Liver (tissue), 9 donors: ENCODE data around the gene PLCXD3. TPM values are rescaled to one million over a fixed set of nuclear protein-coding genes. Genes with fewer than 3 reads are reported as not detected.

Source experiments
- DNase-seq: peaks from one replicate; pipeline ENCODE4 v3.0.0-alpha.2; 2017; ENCODE audit warnings: low spot score
- H3K27ac ChIP-seq, 2 donors: one replicate each; pipeline ENCODE4 v1.7.0; 2013; ENCODE audit warnings: inconsistent platforms in 2 of 2, low read length in 2 of 2, control low read depth in 1 of 2, low read depth in 1 of 2, mild to moderate bottlenecking in 1 of 2
- H3K27me3 ChIP-seq, 4 donors: one replicate each; pipeline versions ENCODE4 v1.6.1 to v1.7.0; 2013; ENCODE audit warnings: low read length in 3 of 4, inconsistent platforms in 1 of 4, mild to moderate bottlenecking in 1 of 4, moderate library complexity in 1 of 4; ENCODE audit not compliant: control insufficient read depth in 4 of 4, insufficient read depth in 4 of 4
- H3K36me3 ChIP-seq, 4 donors: one replicate each; pipeline versions ENCODE4 v1.6.1 to v1.7.0; 2013; ENCODE audit warnings: low read length in 3 of 4, mild to moderate bottlenecking in 3 of 4, low read depth in 1 of 4, moderate library complexity in 1 of 4; ENCODE audit not compliant: control insufficient read depth in 4 of 4, insufficient read depth in 3 of 4
- H3K4me1 ChIP-seq, 4 donors: one replicate each; pipeline versions ENCODE4 v1.6.1 to v1.7.0; 2013; ENCODE audit warnings: low read length in 3 of 4, mild to moderate bottlenecking in 3 of 4, moderate library complexity in 1 of 4; ENCODE audit not compliant: control insufficient read depth in 4 of 4, insufficient read depth in 4 of 4
- H3K4me3 ChIP-seq, 3 donors: one replicate each; pipeline versions ENCODE4 v1.6.1 to v1.7.0; 2013; ENCODE audit warnings: low read length in 3 of 3, control low read depth in 1 of 3, low read depth in 1 of 3, mild to moderate bottlenecking in 1 of 3
- H3K9ac ChIP-seq, 2 donors: one replicate each; pipeline ENCODE4 v1.7.0; 2013; ENCODE audit warnings: low read length in 2 of 2, mild to moderate bottlenecking in 2 of 2, moderate library complexity in 2 of 2, control low read depth in 1 of 2, low read depth in 1 of 2
- H3K9me3 ChIP-seq, 4 donors: one replicate each; pipeline versions ENCODE4 v1.6.1 to v1.7.0; 2013; ENCODE audit warnings: low read length in 3 of 4; ENCODE audit not compliant: control insufficient read depth in 4 of 4
- ATF3 ChIP-seq: IDR thresholded peaks from 2 replicates; pipeline ENCODE4 v1.6.1; 2016; ENCODE audit warnings: antibody characterized with exemption
- CTCF ChIP-seq: fragments of 150-350 bp; IDR thresholded peaks from 2 replicates; pipeline ENCODE4 v1.5.1; 2017; ENCODE audit warnings: improper control_type of control experiment, low read depth, low read length; ENCODE audit not compliant: missing input control
- EGR1 ChIP-seq, 2 donors: IDR thresholded peaks; 2 replicates each; pipeline ENCODE4 v1.6.1; 2016 to 2018; ENCODE audit warnings: antibody characterized with exemption in 2 of 2, low read depth in 2 of 2
- HNF4A ChIP-seq, 2 donors: conservative IDR thresholded peaks; 2 replicates each; pipeline ENCODE4 v1.6.1; 2016; ENCODE audit warnings: antibody characterized with exemption in 2 of 2, mild to moderate bottlenecking in 2 of 2
- HNF4G ChIP-seq: IDR thresholded peaks from 2 replicates; pipeline ENCODE4 v1.6.1; 2016; ENCODE audit warnings: antibody characterized with exemption
- JUND ChIP-seq, 2 donors: IDR thresholded peaks; 2 replicates each; pipeline ENCODE4 v1.6.1; 2016; ENCODE audit warnings: antibody characterized with exemption in 2 of 2
- MAX ChIP-seq: IDR thresholded peaks from 2 replicates; pipeline ENCODE4 v1.6.1; 2016; ENCODE audit warnings: antibody characterized with exemption
- NR2F2 ChIP-seq: IDR thresholded peaks from 2 replicates; pipeline ENCODE4 v1.6.1; 2016; ENCODE audit warnings: antibody characterized with exemption
- RAD21 ChIP-seq, 2 donors: IDR thresholded peaks; 2 replicates each; pipeline ENCODE4 v1.6.1; 2016; ENCODE audit warnings: antibody characterized with exemption in 2 of 2, mild to moderate bottlenecking in 2 of 2
- REST ChIP-seq: IDR thresholded peaks from 2 replicates; pipeline ENCODE4 v1.6.1; 2016; ENCODE audit warnings: antibody characterized with exemption, mild to moderate bottlenecking
- RXRA ChIP-seq, 2 donors: IDR thresholded peaks; 2 replicates each; pipeline ENCODE4 v1.6.1; 2017 to 2018; ENCODE audit warnings: antibody characterized with exemption in 2 of 2, mild to moderate bottlenecking in 1 of 2
- SP1 ChIP-seq: IDR thresholded peaks from 2 replicates; pipeline ENCODE4 v1.6.1; 2018; ENCODE audit warnings: antibody characterized with exemption, mild to moderate bottlenecking
- YY1 ChIP-seq: IDR thresholded peaks from 2 replicates; pipeline ENCODE4 v1.6.1; 2016; ENCODE audit warnings: antibody characterized with exemption, mild to moderate bottlenecking
- ZBTB33 ChIP-seq: IDR thresholded peaks from 2 replicates; pipeline ENCODE4 v1.6.1; 2016; ENCODE audit warnings: antibody characterized with exemption
- WGBS: extraction: QIAGEN DNeasy Blood & Tissue Kit; methylation state at CpG from one replicate; pipeline ENCODE4 v1.1.7; 2013; 5-methylcytosine and 5-hydroxymethylcytosine counted together
- polyA plus RNA-seq, 2 donors: library from polyadenylated mRNA; stranded (reverse) in 1 of 2; unstranded in 1 of 2; fragments of 200-250 nt in 1 of 2; fragments of >200 nt in 1 of 2; fragmentation: Nextera tagmentation in 1 of 2; extraction: Ambion mirVana in 1 of 2; gene quantifications; one replicate each; pipeline versions ENCODE4 v1.2.1 to v1.2.3, GENCODE V29; 2013 to 2015
- total RNA-seq, 2 donors: library from RNA; depleted of rRNA; stranded (reverse); fragments of >200 nt; gene quantifications; one replicate each; pipeline ENCODE4 v1.2.3, GENCODE V29; 2014
- donor health status: healthy.
- donor health status: healthy.
- donor health status: healthy.
- donor health status: healthy.
- donor health status: healthy.

PLCXD3 gene
- total and polyA plus RNA-seq, 4 donors = 0.05 to 2.4 (median 0.58) TPM

GRCh38 chr5:41346609-41347008 lies 163.8 kb downstream of the PLCXD3 start:
- TF ChIP-seq RAD21 (IDR thresholded peaks at IDR 0.05) (peak; percentile 31 to 63), EGR1 (IDR thresholded peaks at IDR 0.05; ENCODE audit: low read depth in 2 of 2) (no peak), HNF4A (conservative IDR thresholded peaks at IDR 0.05) (no peak), ATF3 (no peak), NR2F2 (no peak)
- H3K36me3 ChIP-seq = no peaks in the 10 kb centered on the region
- H3K4me3 ChIP-seq = no peak overlapping the region
- peaks cover 0 to 2% (median 0%) of the 10 kb centered on the region in 4 donors for H3K27me3 ChIP-seq
- H3K9me3 ChIP-seq = no peaks in the 10 kb centered on the region
- WGBS = 37% methylated on average over 5 of the region's 5 CpGs
- H3K9ac ChIP-seq = no peak overlapping the region
- no peak for DNase-seq
- no peaks in the 10 kb centered on the region for H3K4me1 ChIP-seq
- no peak overlapping the region for H3K27ac ChIP-seq

GRCh38 chr5:41345295-41345694 lies 165.1 kb downstream of the PLCXD3 start:
- Histone ChIP-seq H3K4me1 (no peaks in the 10 kb centered on the region), H3K4me3 (no peak overlapping the region), H3K9ac (no peak overlapping the region), H3K27ac (no peak overlapping the region), H3K36me3 (no peaks in the 10 kb centered on the region), H3K27me3 (peaks cover 0 to 2% (median 0%) of the 10 kb centered on the region in 4 donors), H3K9me3 (no peaks in the 10 kb centered on the region)
- no peak for TF ChIP-seq RXRA (IDR thresholded peaks at IDR 0.05)
- TF ChIP-seq NR2F2 = no peak
- no peak for TF ChIP-seq YY1
- no peak for TF ChIP-seq SP1
- no peak for DNase-seq
- WGBS = 40% methylated on average over 1 of the region's 1 CpG

- TF ChIP-seq MAX (no peak), ZBTB33 (no peak), REST (no peak), HNF4G (no peak), JUND (IDR thresholded peaks at IDR 0.05) (no peak), NR2F2 (no peak), SP1 (no peak), ATF3 (no peak), EGR1 (IDR thresholded peaks at IDR 0.05; ENCODE audit: low read depth in 2 of 2) (no peak), CTCF (no peak)
- H3K36me3 ChIP-seq = no peaks in the 10 kb centered on the region
- H3K4me3 ChIP-seq = no peak overlapping the region
- WGBS = 91% methylated on average over 1 of the region's 1 CpG
- no peak overlapping the region for H3K27ac ChIP-seq
- no peaks in the 10 kb centered on the region for H3K27me3 ChIP-seq
- no peak for DNase-seq
- no peaks in the 10 kb centered on the region for H3K9me3 ChIP-seq
- H3K4me1 ChIP-seq = no peaks in the 10 kb centered on the region
- no peak overlapping the region for H3K9ac ChIP-seq
Observed at GRCh38 chr5:41339339-41339738, 171.1 kb downstream of the PLCXD3 start.
